GM12891 (cell line): ENCODE results near the gene ZMIZ1.
A peak's percentile ranks its signal among the peaks of the same experiment; 100 is the strongest.

Experiments
- DNase-seq: peaks from one replicate; pipeline ENCODE4 v3.0.0; 2011; ENCODE audit warnings: low spot score; ENCODE audit not compliant: insufficient read length
- FAIRE-seq: peaks from 2 replicates; lab custom pipeline; 2011; peaks lifted over from hg19 to GRCh38; lab: Jason Lieb, UNC
- PAX5 ChIP-seq: IDR thresholded peaks from 2 replicates; pipeline ENCODE4 v1.6.1; 2011; ENCODE audit warnings: low read length, moderate library complexity, mild to moderate bottlenecking; ENCODE audit not compliant: insufficient read depth, severe bottlenecking
- POLR2A ChIP-seq: IDR thresholded peaks from 2 replicates; pipeline ENCODE4 v1.6.1; 2011; ENCODE audit warnings: low read depth, low read length, control low read depth
- POLR2AphosphoS5 ChIP-seq: IDR thresholded peaks from 2 replicates; pipeline ENCODE4 v1.6.1; 2011; ENCODE audit warnings: low read depth, low read length, control low read depth
- POU2F2 ChIP-seq: IDR thresholded peaks from 2 replicates; pipeline ENCODE4 v1.6.1; 2011; ENCODE audit warnings: low read depth, mild to moderate bottlenecking, control low read depth, low read length, moderate library complexity
- SPI1 ChIP-seq: IDR thresholded peaks from 2 replicates; pipeline ENCODE4 v1.6.1; 2011; ENCODE audit warnings: low read depth, low read length, control low read depth
- TAF1 ChIP-seq: IDR thresholded peaks from 2 replicates; pipeline ENCODE4 v1.6.1; 2011; ENCODE audit warnings: low read depth, low read length, control low read depth

Gene ZMIZ1

GRCh38 chr10:79310911-79311573 lies 242.3 kb downstream of the ZMIZ1 start:
- FAIRE-seq, result no peak
- TF ChIP-seq POU2F2 (no peak), TAF1 (no peak), POLR2AphosphoS5 (no peak), PAX5 (no peak), POLR2A (no peak), SPI1 (no peak)
- no peak for DNase-seq

- DNase-seq (no peak), FAIRE-seq (no peak)
- no peak for TF ChIP-seq POLR2A
- no peak for TF ChIP-seq SPI1
- no peak for TF ChIP-seq PAX5
- TF ChIP-seq POU2F2, result no peak
- no peak for TF ChIP-seq POLR2AphosphoS5
- TF ChIP-seq TAF1, result no peak
Observed at GRCh38 chr10:79311581-79312407, 243.0 kb downstream of the ZMIZ1 start.

- TF ChIP-seq POU2F2 (no peak), TAF1 (no peak), POLR2AphosphoS5 (no peak), PAX5 (no peak), POLR2A (no peak), SPI1 (no peak)
- no peak for FAIRE-seq
- DNase-seq, result no peak
Observed at GRCh38 chr10:79312601-79313187, 243.9 kb downstream of the ZMIZ1 start.

- DNase-seq (no peak), FAIRE-seq (no peak)
- TF ChIP-seq POU2F2, result no peak
- no peak for TF ChIP-seq TAF1
- TF ChIP-seq POLR2A, result no peak
Observed at GRCh38 chr10:79313320-79313719, 244.6 kb downstream of the ZMIZ1 start.

GRCh38 chr10:79313911-79314439 lies 245.2 kb downstream of the ZMIZ1 start:
- no peak for DNase-seq
- TF ChIP-seq PAX5 (no peak), SPI1 (no peak), POLR2AphosphoS5 (no peak), TAF1 (no peak), POU2F2 (no peak), POLR2A (no peak)
- FAIRE-seq, result no peak

GRCh38 chr10:79314761-79315601 lies 246.2 kb downstream of the ZMIZ1 start:
- no peak for TF ChIP-seq SPI1
- TF ChIP-seq POLR2A, result no peak
- no peak for TF ChIP-seq POLR2AphosphoS5
- TF ChIP-seq POU2F2, result no peak
- TF ChIP-seq PAX5, result no peak
- TF ChIP-seq TAF1, result no peak
- FAIRE-seq (no peak), DNase-seq (no peak)

- DNase-seq, result no peak
- no peak for FAIRE-seq
- TF ChIP-seq PAX5, result no peak
- TF ChIP-seq POU2F2, result no peak
- TF ChIP-seq SPI1, result no peak
- no peak for TF ChIP-seq TAF1
- TF ChIP-seq POLR2A, result no peak
- no peak for TF ChIP-seq POLR2AphosphoS5
Observed at GRCh38 chr10:79315602-79315920, 246.8 kb downstream of the ZMIZ1 start.

GRCh38 chr10:79316671-79317431 lies 248.1 kb downstream of the ZMIZ1 start:
- DNase-seq (no peak), FAIRE-seq (peak; percentile 70)
- TF ChIP-seq POLR2A, result peak; percentile 69
- TF ChIP-seq SPI1, result no peak
- 0 out of 2 replicates have a peak, but pooled peaks have one; percentile 48 for TF ChIP-seq POU2F2
- no peak for TF ChIP-seq TAF1
- no peak for TF ChIP-seq PAX5
- peak; percentile 73 for TF ChIP-seq POLR2AphosphoS5
